ENCODE data around the gene GPC6.

GPC6 gene

DNA sequence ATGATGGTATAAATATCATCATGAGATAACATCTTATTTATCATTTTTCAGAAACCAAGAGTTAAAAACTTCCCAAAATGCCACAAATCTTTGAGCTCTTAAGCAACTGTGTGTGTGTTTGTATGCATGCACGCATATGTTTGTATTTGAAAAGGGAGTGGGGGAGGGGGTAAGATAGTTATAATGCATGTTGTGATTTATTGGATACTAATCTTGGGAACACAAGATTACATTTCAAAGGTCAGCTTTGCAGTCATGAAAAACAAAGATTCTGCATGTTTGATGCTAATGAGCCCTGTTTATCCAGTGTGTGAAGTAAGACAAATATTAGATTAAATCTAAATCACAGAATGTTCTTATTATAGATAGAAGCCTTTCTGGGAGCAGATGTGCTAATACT, 897.0 kb downstream of the GPC6 start:
- DNase-seq (ENCODE audit: low spot score): no peak
- Histone ChIP-seq H3K4me1 (ENCODE audit: insufficient read depth, poor library complexity, severe bottlenecking) (no peaks in the 10 kb centered on the region), H3K36me3 (ENCODE audit: low read depth) (no peaks in the 10 kb centered on the region), H3K9me3 (ENCODE audit: severe bottlenecking) (no peaks in the 10 kb centered on the region), H3K27me3 (ENCODE audit: insufficient read depth, poor library complexity, severe bottlenecking) (no peaks in the 10 kb centered on the region), H3K4me3 (ENCODE audit: severe bottlenecking) (no peak overlapping the region), H3K27ac (ENCODE audit: poor library complexity, severe bottlenecking) (no peak overlapping the region)
- TF ChIP-seq, protein P1, sequence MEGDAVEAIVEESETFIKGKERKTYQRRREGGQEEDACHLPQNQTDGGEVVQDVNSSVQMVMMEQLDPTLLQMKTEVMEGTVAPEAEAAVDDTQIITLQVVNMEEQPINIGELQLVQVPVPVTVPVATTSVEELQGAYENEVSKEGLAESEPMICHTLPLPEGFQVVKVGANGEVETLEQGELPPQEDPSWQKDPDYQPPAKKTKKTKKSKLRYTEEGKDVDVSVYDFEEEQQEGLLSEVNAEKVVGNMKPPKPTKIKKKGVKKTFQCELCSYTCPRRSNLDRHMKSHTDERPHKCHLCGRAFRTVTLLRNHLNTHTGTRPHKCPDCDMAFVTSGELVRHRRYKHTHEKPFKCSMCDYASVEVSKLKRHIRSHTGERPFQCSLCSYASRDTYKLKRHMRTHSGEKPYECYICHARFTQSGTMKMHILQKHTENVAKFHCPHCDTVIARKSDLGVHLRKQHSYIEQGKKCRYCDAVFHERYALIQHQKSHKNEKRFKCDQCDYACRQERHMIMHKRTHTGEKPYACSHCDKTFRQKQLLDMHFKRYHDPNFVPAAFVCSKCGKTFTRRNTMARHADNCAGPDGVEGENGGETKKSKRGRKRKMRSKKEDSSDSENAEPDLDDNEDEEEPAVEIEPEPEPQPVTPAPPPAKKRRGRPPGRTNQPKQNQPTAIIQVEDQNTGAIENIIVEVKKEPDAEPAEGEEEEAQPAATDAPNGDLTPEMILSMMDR (IDR thresholded peaks at IDR 0.05; ENCODE audit: poor library complexity, severe bottlenecking): no peak
- no peak for ATAC-seq (ENCODE audit: low read depth)

DNA sequence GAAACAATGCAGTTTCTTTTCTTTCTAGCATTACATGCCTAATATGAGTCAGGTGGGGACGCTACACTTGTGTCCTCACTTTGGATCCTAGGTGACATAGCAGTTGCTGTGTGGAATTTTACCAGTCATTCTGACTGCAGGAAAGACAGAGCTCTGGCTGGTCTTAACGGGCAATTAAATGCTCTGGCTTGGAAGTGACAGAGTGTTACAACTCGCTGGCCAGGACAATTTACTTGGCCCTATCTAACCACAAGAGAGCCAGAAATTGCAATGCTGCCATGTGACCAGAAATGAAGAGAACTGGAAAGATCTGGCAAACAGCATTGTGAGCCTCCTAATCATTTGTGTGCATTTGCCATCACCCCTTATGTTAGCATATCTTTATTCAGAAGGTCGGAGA, 901.8 kb downstream of the GPC6 start:
- Histone ChIP-seq H3K4me3 (ENCODE audit: severe bottlenecking) (no peak overlapping the region), H3K27me3 (ENCODE audit: insufficient read depth, poor library complexity, severe bottlenecking) (no peaks in the 10 kb centered on the region), H3K4me1 (ENCODE audit: insufficient read depth, poor library complexity, severe bottlenecking) (no peaks in the 10 kb centered on the region), H3K36me3 (ENCODE audit: low read depth) (no peaks in the 10 kb centered on the region), H3K9me3 (ENCODE audit: severe bottlenecking) (no peaks in the 10 kb centered on the region), H3K27ac (ENCODE audit: poor library complexity, severe bottlenecking) (no peak overlapping the region)
- ATAC-seq (ENCODE audit: low read depth): no peak
- TF ChIP-seq, protein P1 (IDR thresholded peaks at IDR 0.05; ENCODE audit: poor library complexity, severe bottlenecking): no peak
- DNase-seq (ENCODE audit: low spot score): no peak

DNA sequence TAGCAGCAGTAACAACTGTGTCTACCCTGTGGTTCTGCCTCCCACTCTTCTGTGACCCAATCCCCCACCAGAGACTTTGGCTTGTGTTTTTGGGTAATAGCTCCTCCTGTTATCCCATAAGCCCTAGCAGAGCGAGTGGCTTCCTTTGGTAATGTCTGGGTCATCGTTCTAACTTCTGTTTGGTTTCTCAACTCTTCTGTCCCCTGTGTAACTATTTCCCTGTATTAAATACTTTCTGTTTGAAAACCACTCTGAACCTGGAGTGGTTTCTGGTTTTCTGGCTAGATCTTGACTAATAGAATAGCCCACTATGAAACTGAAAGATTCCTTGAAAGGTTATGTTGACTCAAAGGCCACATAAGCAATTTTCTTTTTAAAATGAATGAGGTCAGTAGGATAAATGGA, 902.9 kb downstream of the GPC6 start:
- no peaks in the 10 kb centered on the region for H3K4me1 ChIP-seq (ENCODE audit: insufficient read depth, poor library complexity, severe bottlenecking)
- H3K4me3 ChIP-seq (ENCODE audit: severe bottlenecking): no peak overlapping the region
- no peaks in the 10 kb centered on the region for H3K27me3 ChIP-seq (ENCODE audit: insufficient read depth, poor library complexity, severe bottlenecking)
- H3K9me3 ChIP-seq (ENCODE audit: severe bottlenecking): no peaks in the 10 kb centered on the region
- H3K36me3 ChIP-seq (ENCODE audit: low read depth): no peaks in the 10 kb centered on the region
- ATAC-seq (ENCODE audit: low read depth) (no peak), DNase-seq (ENCODE audit: low spot score) (no peak)
- TF ChIP-seq, protein P1 (IDR thresholded peaks at IDR 0.05; ENCODE audit: poor library complexity, severe bottlenecking): no peak
- no peak overlapping the region for H3K27ac ChIP-seq (ENCODE audit: poor library complexity, severe bottlenecking)

GRCh38 chr13:94138831-94139230, 912.2 kb downstream of the GPC6 start:
- DNase-seq (ENCODE audit: low spot score): no peak
- H3K4me1 ChIP-seq (ENCODE audit: insufficient read depth, poor library complexity, severe bottlenecking): no peaks in the 10 kb centered on the region
- no peak overlapping the region for H3K4me3 ChIP-seq (ENCODE audit: severe bottlenecking)
- no peaks in the 10 kb centered on the region for H3K9me3 ChIP-seq (ENCODE audit: severe bottlenecking)
- no peaks in the 10 kb centered on the region for H3K36me3 ChIP-seq (ENCODE audit: low read depth)
- H3K27me3 ChIP-seq (ENCODE audit: insufficient read depth, poor library complexity, severe bottlenecking): no peaks in the 10 kb centered on the region
- H3K27ac ChIP-seq (ENCODE audit: poor library complexity, severe bottlenecking): no peak overlapping the region
- TF ChIP-seq, protein P1 (IDR thresholded peaks at IDR 0.05; ENCODE audit: poor library complexity, severe bottlenecking): no peak
- no peak for ATAC-seq (ENCODE audit: low read depth)

- ATAC-seq (ENCODE audit: low read depth) (no peak), DNase-seq (ENCODE audit: low spot score) (no peak)
- H3K9me3 ChIP-seq (ENCODE audit: severe bottlenecking): no peaks in the 10 kb centered on the region
- H3K27me3 ChIP-seq (ENCODE audit: insufficient read depth, poor library complexity, severe bottlenecking): no peaks in the 10 kb centered on the region
- H3K27ac ChIP-seq (ENCODE audit: poor library complexity, severe bottlenecking): no peak overlapping the region
- H3K36me3 ChIP-seq (ENCODE audit: low read depth): no peaks in the 10 kb centered on the region
- H3K4me3 ChIP-seq (ENCODE audit: severe bottlenecking): no peak overlapping the region
- H3K4me1 ChIP-seq (ENCODE audit: insufficient read depth, poor library complexity, severe bottlenecking): no peaks in the 10 kb centered on the region
- TF ChIP-seq, protein P1 (IDR thresholded peaks at IDR 0.05; ENCODE audit: poor library complexity, severe bottlenecking): no peak
Observed at GRCh38 chr13:94139393-94139995, 912.9 kb downstream of the GPC6 start.
